HG02938 (cell line): ENCODE results near the gene PCBP2.

Experiments
- ATAC-seq: cut with Tn5 transposase; IDR thresholded peaks from one replicate; pipeline ENCODE4 v1.9.1; 2021; ENCODE audit warnings: mild to moderate bottlenecking, moderate library complexity; ENCODE audit not compliant: unreplicated experiment

PCBP2 gene

GRCh38 chr12:53506881-53507602 is 55.1 kb downstream of the PCBP2 start, which contains the start of gene NPFF:
Gene NPFF (minus strand): TSS chr12:53507484. CDS start chr12:53507474, 10 bp downstream.
- no peak for ATAC-seq

- no peak for ATAC-seq
These were observed 55.6 kb downstream of the PCBP2 start for GRCh38 chr12:53507603-53507885.

GRCh38 chr12:53508534-53509170 is 56.8 kb downstream of the PCBP2 start:
- peak; percentile 68 for ATAC-seq

DNA sequence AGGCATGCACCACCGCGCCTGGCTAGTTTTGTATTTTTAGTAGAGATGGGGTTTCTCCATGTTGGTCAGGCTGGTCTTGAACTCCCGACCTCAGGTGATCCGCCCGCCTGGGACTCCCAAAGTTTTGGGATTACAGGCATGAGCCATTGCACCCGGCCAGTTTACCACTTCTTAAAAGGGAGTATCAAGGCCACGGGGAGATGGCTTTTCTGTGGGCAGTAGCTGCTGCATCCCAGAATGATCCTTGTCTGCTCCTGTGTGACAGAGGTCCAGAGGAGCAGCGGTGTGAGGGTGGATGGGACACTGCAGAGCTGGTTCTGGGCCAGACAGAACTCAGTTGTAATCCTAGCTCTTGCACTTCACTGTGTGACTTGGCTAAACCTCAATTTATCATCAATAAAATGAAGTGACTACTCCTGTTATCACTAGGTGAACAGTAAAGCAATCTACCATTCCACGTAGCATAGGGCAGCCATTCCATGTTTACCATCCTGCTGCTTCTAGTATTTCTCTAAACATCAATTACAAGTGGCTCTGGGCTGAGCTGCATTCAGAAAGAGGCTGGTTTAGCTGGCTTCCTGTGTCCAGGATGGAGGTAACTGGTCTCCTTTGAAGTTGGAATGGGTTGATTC is 58.4 kb downstream of the PCBP2 start:
- no peak for ATAC-seq

DNA sequence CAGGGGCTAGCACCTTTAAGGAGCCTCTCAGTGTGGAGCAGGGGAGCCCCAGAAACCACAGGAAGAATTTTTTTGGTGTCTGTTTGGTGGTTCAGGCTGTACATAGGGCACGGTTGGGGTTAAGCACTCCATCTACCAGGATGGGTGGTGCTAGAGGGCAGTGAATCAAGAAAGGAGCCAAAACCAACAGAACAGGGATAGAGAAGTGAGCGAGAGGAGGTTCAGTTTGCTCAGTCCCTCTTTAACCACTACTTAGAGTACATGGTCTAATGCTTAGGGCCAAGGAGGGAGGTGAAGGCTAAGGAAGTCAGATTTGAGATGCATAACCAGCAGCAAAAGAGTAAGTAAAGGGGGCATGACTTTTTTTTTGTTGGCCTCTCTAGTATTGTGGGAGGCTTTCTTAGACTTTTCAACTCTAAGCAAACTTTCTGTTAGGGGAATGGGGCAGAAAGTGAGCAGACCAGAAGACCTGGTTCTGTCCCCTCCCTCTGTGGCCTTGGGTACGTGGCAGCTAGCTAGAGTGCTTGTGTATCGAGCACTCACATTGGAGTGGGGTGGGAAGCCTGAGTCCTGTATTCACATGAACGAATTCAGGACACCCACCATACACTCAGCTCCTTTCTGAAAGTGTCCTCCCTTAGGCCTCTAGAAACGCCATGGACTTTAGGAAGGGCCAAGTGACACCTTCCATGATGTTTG is 62.0 kb downstream of the PCBP2 start:
- ATAC-seq = no peak

DNA sequence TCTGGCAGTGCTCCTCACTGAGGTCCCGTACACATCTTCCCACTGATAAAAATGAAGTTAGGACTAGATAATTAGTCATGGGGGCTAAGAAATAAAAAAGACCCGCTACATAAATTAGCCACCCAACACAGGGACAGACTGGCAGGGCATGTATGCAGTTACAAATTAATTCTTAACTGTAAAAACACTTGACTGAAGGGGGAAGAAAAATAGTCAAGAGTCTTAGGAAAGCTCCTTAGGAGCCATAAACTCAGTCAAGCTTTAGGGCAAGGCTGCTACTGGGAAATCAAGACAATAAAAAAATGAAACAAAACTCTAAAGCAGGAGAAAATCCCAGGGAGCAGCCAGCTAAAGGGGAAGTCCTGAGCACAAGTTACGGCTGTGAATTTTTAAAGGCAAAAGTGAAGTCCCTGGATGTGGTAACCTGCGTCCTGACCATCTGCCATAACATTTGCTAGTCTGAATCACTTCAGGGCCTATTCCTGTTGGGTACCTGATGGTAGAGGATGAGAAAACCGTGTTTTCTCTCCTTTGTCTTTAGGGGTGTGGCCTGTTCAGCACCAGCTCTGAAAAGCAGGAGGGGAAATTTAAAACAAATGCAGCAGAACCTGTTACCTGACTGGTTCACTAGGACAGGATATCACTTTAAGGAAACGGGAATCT is 62.9 kb downstream of the PCBP2 start:
- no peak for ATAC-seq

DNA sequence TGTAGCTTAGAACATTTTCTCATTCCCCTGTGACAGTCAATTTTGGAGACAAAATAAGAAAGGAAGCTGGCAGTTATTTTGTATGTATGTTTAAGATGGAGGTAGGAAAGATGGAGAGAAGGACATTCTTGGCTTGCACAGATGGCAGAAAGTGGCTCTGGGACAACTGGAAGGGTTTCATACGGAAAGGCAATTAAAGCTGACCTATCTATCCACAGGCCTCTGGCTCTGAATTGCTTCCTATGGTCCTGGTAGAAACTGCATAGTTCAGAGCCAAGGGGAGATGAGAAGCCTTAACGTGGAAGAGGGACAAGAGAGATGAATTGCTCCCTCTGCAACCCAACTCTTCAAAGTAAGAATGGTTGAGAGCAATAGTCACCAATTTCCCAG is 63.4 kb downstream of the PCBP2 start:
- no peak for ATAC-seq

- ATAC-seq = no peak
These were observed 65.0 kb downstream of the PCBP2 start for GRCh38 chr12:53516758-53517455.

DNA sequence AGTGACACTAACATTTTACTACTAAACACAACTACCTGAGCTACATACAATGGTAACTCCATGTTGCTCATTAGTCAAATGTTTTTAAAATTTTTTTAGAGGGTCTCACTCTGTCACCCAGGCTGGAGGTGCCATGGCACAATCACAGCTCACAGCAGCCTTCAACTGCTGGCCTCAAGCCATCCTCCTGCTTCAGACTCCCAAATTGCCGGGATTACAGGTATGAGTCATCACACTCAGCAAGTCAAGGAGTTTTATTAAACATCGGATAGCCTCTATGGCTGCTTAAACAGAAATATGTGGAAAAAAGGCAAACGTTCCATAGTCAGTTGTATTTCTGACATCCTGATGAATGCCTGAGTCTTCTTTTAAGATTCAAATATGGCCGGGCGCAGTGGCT is 66.5 kb downstream of the PCBP2 start:
- no peak for ATAC-seq

DNA sequence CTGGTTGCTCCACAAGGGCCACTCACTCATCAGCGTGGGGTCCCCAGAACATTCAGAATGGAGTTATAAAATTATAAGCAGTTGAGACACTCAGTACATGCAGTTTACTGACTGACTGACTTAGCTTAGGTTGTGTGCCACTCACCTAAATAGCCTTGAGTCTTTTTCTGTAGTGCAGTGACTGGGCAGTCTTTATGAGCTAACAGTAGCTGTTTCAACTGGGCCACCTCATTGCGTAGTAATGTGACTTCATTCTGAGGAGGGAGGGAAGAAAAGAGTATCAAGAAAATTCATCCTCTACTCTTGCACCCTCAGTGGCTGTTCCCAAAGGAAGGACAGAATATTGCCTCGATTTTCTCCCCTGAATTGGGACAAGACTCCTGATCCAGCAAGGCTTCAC is 71.2 kb downstream of the PCBP2 start:
- no peak for ATAC-seq

DNA sequence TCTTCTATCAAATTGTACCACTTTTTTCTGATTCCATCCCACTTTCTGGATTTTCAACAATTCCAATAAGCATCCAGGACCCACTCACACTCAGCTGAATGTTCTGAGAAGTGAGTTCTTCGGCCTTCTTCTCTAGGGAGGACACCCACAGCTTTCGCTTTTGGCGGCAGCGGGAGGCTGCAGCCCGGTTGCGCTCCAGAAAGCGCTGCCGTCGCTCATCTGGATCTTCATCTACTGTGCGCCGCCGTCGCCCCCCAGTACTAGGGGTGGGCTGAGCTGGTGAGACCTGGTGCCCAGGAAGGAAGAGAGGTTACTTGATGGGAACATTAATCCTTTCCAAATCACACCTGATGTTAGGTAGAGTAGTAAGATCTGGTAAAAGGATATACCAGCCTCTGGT is 72.6 kb downstream of the PCBP2 start:
- no peak for ATAC-seq

- no peak for ATAC-seq
These were observed 78.2 kb downstream of the PCBP2 start for GRCh38 chr12:53530061-53530460.
